Mucosa of descending colon (tissue), 3 donors: ENCODE measurements around the gene DGCR6L. TPM values are rescaled to one million over a fixed set of nuclear protein-coding genes. Genes with fewer than 3 reads are reported as not detected.
"Not testable (repeated sequence)": the region's sequence is repeated elsewhere in the genome, so short reads cannot be mapped to it uniquely, and the experiment has no call there.

Source experiments
- ATAC-seq: fragments of 200-7000 bp; cut with Tn5 transposase; one replicate; pipeline ENCODE4 v1.9.1; 2020; ENCODE audit warnings: mild to moderate bottlenecking, moderate library complexity
- DNase-seq, 3 donors: peaks; one replicate each; pipeline ENCODE4 v3.0.0-alpha.2; 2020
- H3K36me3 ChIP-seq: fragments of 200-600 bp; one replicate; pipeline ENCODE4 v1.8.0; 2021; ENCODE audit warnings: low read depth, mild to moderate bottlenecking
- H3K4me1 ChIP-seq: fragments of 200-600 bp; one replicate; pipeline ENCODE4 v1.8.0; 2021; ENCODE audit warnings: low read depth, mild to moderate bottlenecking
- H3K4me3 ChIP-seq: fragments of 200-600 bp; one replicate; pipeline ENCODE4 v1.8.0; 2021; ENCODE audit warnings: mild to moderate bottlenecking
- H3K9me3 ChIP-seq: fragments of 200-600 bp; one replicate; pipeline ENCODE4 v1.8.0; 2021; ENCODE audit warnings: mild to moderate bottlenecking
- intact Hi-C, 2 donors: fragments of 100-400 bp; cut with DNase I in 1 of 2; cut with micrococcal nuclease in 1 of 2; formaldehyde crosslinking; loops; one replicate each; pipeline versions ENCODE4 v1.11.0 to v1.11.1; 2022; cut with DNase I, micrococcal nuclease
- total RNA-seq, 3 donors: library from RNA; stranded (reverse); fragmentation: NEBNext Ultra II Directional in 2 of 3; extraction: Animal tissue kit (Norgen Biotek cat#: 25700) in 2 of 3; gene quantifications; one replicate each; pipeline versions ENCODE4 v1.2.1 to v1.2.4, GENCODE V29; 2021 to 2023
- TF ChIP-seq, protein P1 (sequence below): fragments of 200-600 bp; IDR thresholded peaks from one replicate; pipeline ENCODE4 v1.8.0; 2022; ENCODE audit warnings: antibody characterized with exemption, mild to moderate bottlenecking
- donor health status: DM: no; HTN: no; CAD: no; lungs with moderate emphysema.
- donor health status: DM: no; HTN: no; CAD: no.
- donor health status: DM: no; HTN: yes; CAD: no.

The DGCR6L gene
- total RNA-seq, 3 donors from 2014 or later, result 24.8 to 33.9 (median 27.5) TPM

DNA sequence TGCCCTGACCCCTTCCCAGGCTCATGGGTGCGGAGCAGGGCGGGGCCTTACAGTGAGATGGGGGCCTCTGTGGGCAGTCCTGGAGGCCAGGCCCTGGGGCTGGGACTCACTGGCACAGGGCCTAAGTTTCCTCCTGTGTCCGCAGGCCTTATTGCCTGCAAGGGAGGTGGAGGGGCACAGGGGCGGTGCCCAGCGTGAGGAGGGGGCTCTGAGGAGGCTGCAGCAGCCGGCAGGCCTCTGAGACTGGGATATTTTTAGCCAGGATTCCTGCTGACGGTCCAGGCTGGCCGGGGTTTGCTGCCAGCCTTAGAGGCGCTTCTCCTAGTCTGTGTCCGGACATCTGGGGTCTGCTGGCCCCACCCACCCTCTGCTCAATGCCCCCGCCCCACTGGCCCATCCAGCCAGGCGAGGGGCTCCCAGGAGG, 46.1 kb downstream of the DGCR6L start:
- Histone ChIP-seq H3K4me1 (no peaks in the 10 kb centered on the region), H3K4me3 (no peak overlapping the region), H3K36me3 (no peaks in the 10 kb centered on the region), H3K9me3 (no peaks in the 10 kb centered on the region)
- TF ChIP-seq, protein P1, sequence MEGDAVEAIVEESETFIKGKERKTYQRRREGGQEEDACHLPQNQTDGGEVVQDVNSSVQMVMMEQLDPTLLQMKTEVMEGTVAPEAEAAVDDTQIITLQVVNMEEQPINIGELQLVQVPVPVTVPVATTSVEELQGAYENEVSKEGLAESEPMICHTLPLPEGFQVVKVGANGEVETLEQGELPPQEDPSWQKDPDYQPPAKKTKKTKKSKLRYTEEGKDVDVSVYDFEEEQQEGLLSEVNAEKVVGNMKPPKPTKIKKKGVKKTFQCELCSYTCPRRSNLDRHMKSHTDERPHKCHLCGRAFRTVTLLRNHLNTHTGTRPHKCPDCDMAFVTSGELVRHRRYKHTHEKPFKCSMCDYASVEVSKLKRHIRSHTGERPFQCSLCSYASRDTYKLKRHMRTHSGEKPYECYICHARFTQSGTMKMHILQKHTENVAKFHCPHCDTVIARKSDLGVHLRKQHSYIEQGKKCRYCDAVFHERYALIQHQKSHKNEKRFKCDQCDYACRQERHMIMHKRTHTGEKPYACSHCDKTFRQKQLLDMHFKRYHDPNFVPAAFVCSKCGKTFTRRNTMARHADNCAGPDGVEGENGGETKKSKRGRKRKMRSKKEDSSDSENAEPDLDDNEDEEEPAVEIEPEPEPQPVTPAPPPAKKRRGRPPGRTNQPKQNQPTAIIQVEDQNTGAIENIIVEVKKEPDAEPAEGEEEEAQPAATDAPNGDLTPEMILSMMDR, result no peak
- ATAC-seq (no peak), DNase-seq (no peak)
- intact Hi-C loops, result loop anchor here in 1 of 2 donors (10.0 kb wide), 1 partner anchor 119 kb away; the partner anchor contains the start of gene CCDC188

GRCh38 chr22:20272700-20273099, 47.2 kb downstream of the DGCR6L start:
- no peaks in the 10 kb centered on the region for H3K36me3 ChIP-seq
- TF ChIP-seq, protein P1, result no peak
- DNase-seq (no peak), ATAC-seq (no peak)
- peaks cover 3% of the 10 kb centered on the region for H3K4me1 ChIP-seq
- H3K9me3 ChIP-seq, result no peaks in the 10 kb centered on the region
- intact Hi-C loops, result loop anchor here in 1 of 2 donors (10.0 kb wide), 1 partner anchor 118 kb away; the partner anchor contains the start of gene CCDC188
- H3K4me3 ChIP-seq, result no peak overlapping the region

- Histone ChIP-seq H3K36me3 (no peaks in the 10 kb centered on the region), H3K9me3 (no peaks in the 10 kb centered on the region), H3K4me1 (peaks cover 7% of the 10 kb centered on the region), H3K4me3 (no peak overlapping the region)
- DNase-seq (no peak), ATAC-seq (no peak)
- intact Hi-C loops, result loop anchor here in 1 of 2 donors (10.0 kb wide), 1 partner anchor 117 kb away; the partner anchor contains the start of gene CCDC188
- TF ChIP-seq, protein P1, result no peak
Observed at GRCh38 chr22:20272174-20272573, 47.7 kb downstream of the DGCR6L start.

DNA sequence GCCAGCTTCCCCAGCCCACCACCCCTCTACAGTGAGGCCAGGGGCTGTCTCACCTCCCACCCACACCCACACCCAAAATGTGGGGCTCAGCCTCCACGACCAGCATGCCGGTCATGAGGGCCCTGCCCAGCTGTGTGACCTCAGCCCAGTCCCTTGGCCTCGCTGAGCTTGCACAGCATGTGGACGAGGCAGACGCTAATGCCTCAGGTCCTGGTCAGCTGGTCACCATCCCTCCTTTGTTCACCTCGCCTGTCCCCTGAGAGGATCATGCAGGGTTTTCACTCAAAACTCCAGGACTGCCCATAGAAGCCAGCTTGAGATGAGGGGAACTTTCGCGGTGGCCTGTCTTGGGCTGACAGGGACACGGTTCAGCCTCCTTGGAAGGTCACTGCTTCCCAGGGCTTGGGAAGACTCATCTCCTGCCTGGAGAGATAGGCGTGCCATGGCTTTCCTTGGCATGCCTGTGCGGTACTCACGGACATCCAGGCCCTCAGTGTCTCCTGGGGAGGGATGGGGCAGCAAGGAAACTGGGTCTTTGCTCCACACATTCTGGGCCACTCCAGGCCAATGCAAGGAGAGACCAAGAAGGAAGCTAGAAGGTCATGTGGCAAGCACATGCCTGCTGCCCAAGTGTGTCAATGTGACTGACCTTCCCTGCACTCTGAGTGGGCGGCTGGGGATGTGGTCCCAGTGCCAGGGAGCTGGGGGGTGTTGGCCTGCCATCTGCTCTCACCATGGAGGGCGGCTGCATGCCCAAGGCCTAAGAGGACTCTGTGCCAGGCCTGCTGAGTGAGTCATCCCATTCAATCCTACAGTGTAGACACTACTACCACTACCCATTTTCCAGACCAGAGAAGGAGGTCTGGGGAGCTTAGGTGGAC, 48.5 kb downstream of the DGCR6L start:
- TF ChIP-seq, protein P1, result no peak
- intact Hi-C loops, result loop anchor here in 1 of 2 donors (10.0 kb wide), 1 partner anchor 117 kb away; the partner anchor contains the start of gene CCDC188
- Histone ChIP-seq H3K4me1 (peaks cover 8% of the 10 kb centered on the region), H3K36me3 (no peaks in the 10 kb centered on the region), H3K4me3 (no peak overlapping the region), H3K9me3 (no peaks in the 10 kb centered on the region)
- no peak for ATAC-seq
- no peak for DNase-seq

- H3K9me3 ChIP-seq, H3K4me1 ChIP-seq, H3K4me3 ChIP-seq, ATAC-seq, H3K36me3 ChIP-seq, DNase-seq: not testable (repeated sequence)
- intact Hi-C loops, result loop anchor here in 1 of 2 donors (10.0 kb wide), 1 partner anchor 116 kb away; the partner anchor contains the start of gene CCDC188
Observed at GRCh38 chr22:20270190-20271113, 49.4 kb downstream of the DGCR6L start.

- H3K9me3 ChIP-seq, ATAC-seq, H3K36me3 ChIP-seq, H3K4me3 ChIP-seq, H3K4me1 ChIP-seq, DNase-seq: not testable (repeated sequence)
- intact Hi-C loops, result loop anchor here in 1 of 2 donors (10.0 kb wide), 1 partner anchor 115 kb away; the partner anchor contains the start of gene CCDC188
Observed at GRCh38 chr22:20269673-20270072, 50.2 kb downstream of the DGCR6L start.

- ATAC-seq, H3K4me1 ChIP-seq, intact Hi-C loops: not testable (repeated sequence)
Observed at GRCh38 chr22:20269201-20269600, 50.7 kb downstream of the DGCR6L start.

More at GRCh38 chr22:20269201-20269600, 50.7 kb downstream of the DGCR6L start:
- H3K36me3 ChIP-seq, H3K4me3 ChIP-seq, DNase-seq, H3K9me3 ChIP-seq: not testable (repeated sequence)
